GM12892 (cell line): Measurements from ENCODE around the gene NCLN.

Source experiments
- POLR2A ChIP-seq: IDR thresholded peaks from 2 replicates; pipeline ENCODE4 v1.6.1; 2011; ENCODE audit warnings: low read depth, low read length, control low read depth
- POLR2AphosphoS5 ChIP-seq: IDR thresholded peaks from 2 replicates; pipeline ENCODE4 v1.6.1; 2011; ENCODE audit warnings: low read depth, low read length, control low read depth
- TAF1 ChIP-seq: IDR thresholded peaks from 2 replicates; pipeline ENCODE4 v1.6.1; 2011; ENCODE audit warnings: low read depth, mild to moderate bottlenecking, control low read depth, low read length, borderline replicate concordance

GRCh38 chr19:3253270-3253669 is 67.5 kb downstream of the NCLN start:
- TF ChIP-seq POLR2A (no peak), TAF1 (no peak), POLR2AphosphoS5 (no peak)
